GM23338 (cell line): ENCODE measurements around the gene CRLF3. TPM values are rescaled to one million over a fixed set of nuclear protein-coding genes. Genes with fewer than 3 reads are reported as not detected.
A peak's percentile ranks its signal among the peaks of the same experiment; 100 is the strongest.

Experiments used
- ATAC-seq: fragments of 200-7000 bp; cut with Tn5 transposase; 3 replicates; pipeline ENCODE4 v1.9.1; 2020
- DNase-seq: peaks from one replicate; pipeline ENCODE4 v3.0.0-alpha.2; 2015; ENCODE audit warnings: low spot score
- H2AFZ ChIP-seq: fragments of 200-600 bp; sonication (generic); 2 replicates; pipeline ENCODE4 v1.8.0; 2016; ENCODE audit warnings: antibody characterized with exemption, mild to moderate bottlenecking, moderate library complexity
- H3F3A ChIP-seq: fragments of 200-600 bp; sonication (generic); replicated peaks from 2 replicates; pipeline ENCODE4 v1.8.0; 2017; ENCODE audit warnings: antibody characterized with exemption, mixed run types, low read depth
- H3K27ac ChIP-seq: fragments of 200-600 bp; sonication (generic); 2 replicates; pipeline ENCODE4 v1.6.1; 2016; ENCODE audit warnings: low read depth
- H3K27me3 ChIP-seq: fragments of 200-600 bp; sonication (generic); 2 replicates; pipeline ENCODE4 v1.8.0; 2016; ENCODE audit warnings: mild to moderate bottlenecking, mixed run types, moderate library complexity; ENCODE audit not compliant: insufficient read depth
- H3K36me3 ChIP-seq: fragments of 200-600 bp; sonication (generic); 2 replicates; pipeline ENCODE4 v1.8.0; 2016; ENCODE audit warnings: mild to moderate bottlenecking; ENCODE audit not compliant: insufficient read depth
- H3K4me1 ChIP-seq: fragments of 200-600 bp; sonication (generic); 2 replicates; pipeline ENCODE4 v1.8.0; 2016; ENCODE audit warnings: mild to moderate bottlenecking, moderate library complexity; ENCODE audit not compliant: insufficient read depth
- H3K4me2 ChIP-seq: fragments of 200-600 bp; sonication (generic); 2 replicates; pipeline ENCODE4 v1.7.1; 2017; ENCODE audit warnings: mixed run types
- H3K4me3 ChIP-seq: fragments of 200-600 bp; sonication (generic); 2 replicates; pipeline ENCODE4 v1.6.1; 2016; ENCODE audit warnings: mixed run types
- H3K79me2 ChIP-seq: fragments of 200-600 bp; sonication (generic); replicated peaks from 2 replicates; pipeline ENCODE4 v1.8.0; 2017; ENCODE audit warnings: mild to moderate bottlenecking; ENCODE audit not compliant: insufficient read depth
- H3K9me2 ChIP-seq: fragments of 200-600 bp; sonication (generic); 2 replicates; pipeline ENCODE4 v1.8.0; 2017; ENCODE audit not compliant: insufficient read depth
- H4K20me1 ChIP-seq: fragments of 200-600 bp; sonication (generic); replicated peaks from 2 replicates; pipeline ENCODE4 v1.8.0; 2017; ENCODE audit warnings: mild to moderate bottlenecking; ENCODE audit not compliant: insufficient read depth
- H3K27ac Mint-ChIP-seq: 2 replicates; pipeline ENCODE4 v1.8.0; 2020; ENCODE audit warnings: inconsistent platforms, mild to moderate bottlenecking, moderate library complexity, mixed read lengths
- H3K27me3 Mint-ChIP-seq: 3 replicates; pipeline ENCODE4 v1.8.0; 2022; ENCODE audit warnings: low read depth, mild to moderate bottlenecking, moderate library complexity, mixed read lengths, inconsistent platforms; ENCODE audit not compliant: insufficient read depth, poor library complexity
- H3K36me3 Mint-ChIP-seq: 3 replicates; pipeline ENCODE4 v1.8.0; 2021; ENCODE audit warnings: low read depth, mild to moderate bottlenecking, inconsistent platforms, moderate library complexity, mixed read lengths
- H3K4me1 Mint-ChIP-seq: 3 replicates; pipeline ENCODE4 v1.8.0; 2020; ENCODE audit warnings: mild to moderate bottlenecking, inconsistent platforms, mixed read lengths
- H3K4me3 Mint-ChIP-seq: 3 replicates; pipeline ENCODE4 v1.8.0; 2021; ENCODE audit warnings: moderate library complexity, mild to moderate bottlenecking, inconsistent platforms, mixed read lengths
- H3K9me3 Mint-ChIP-seq: 3 replicates; pipeline ENCODE4 v1.8.0; 2020; ENCODE audit warnings: moderate library complexity, mild to moderate bottlenecking, inconsistent platforms, mixed read lengths
- CREB1 ChIP-seq: fragments of 250-450 bp; sonication (Bioruptor Pico); IDR thresholded peaks from 2 replicates; pipeline ENCODE4 v1.5.0; 2020; ENCODE audit warnings: low read depth, mild to moderate bottlenecking, moderate library complexity
- EZH2phosphoT487 ChIP-seq: fragments of 200-600 bp; sonication (generic); IDR thresholded peaks from one replicate; pipeline ENCODE4 v1.8.1; 2018; ENCODE audit warnings: antibody characterized with exemption; ENCODE audit not compliant: unreplicated experiment
- NANOG ChIP-seq: IDR thresholded peaks from 2 replicates; pipeline ENCODE4 v1.6.1; 2016; ENCODE audit warnings: antibody characterized with exemption, borderline replicate concordance
- POLR2AphosphoS5 ChIP-seq: IDR thresholded peaks from 2 replicates; pipeline ENCODE4 v1.6.1; 2016; ENCODE audit warnings: antibody characterized with exemption, low read depth
- STAT1 ChIP-seq: IDR thresholded peaks from one replicate; pipeline ENCODE4 v1.6.1; 2016; ENCODE audit warnings: antibody characterized with exemption; ENCODE audit not compliant: unreplicated experiment
- ZNF114 ChIP-seq: fragments of 250-450 bp; sonication (Bioruptor Pico); IDR thresholded peaks from 2 replicates; pipeline ENCODE4 v1.5.0; 2020; ENCODE audit warnings: mild to moderate bottlenecking, moderate library complexity
- polyA plus RNA-seq: library from polyadenylated mRNA; unstranded; fragments of >200 nt; fragmentation: Nextera tagmentation; extraction: Ambion mirVana; gene quantifications from 2 replicates; pipeline ENCODE4 v1.2.1, GENCODE V29; 2016
- total RNA-seq: library from RNA; depleted of rRNA; stranded (reverse); fragments of >200 nt; shearing (Covaris generic); gene quantifications from 2 replicates; pipeline ENCODE4 v1.2.3, GENCODE V29; 2014
- TF ChIP-seq, protein P1 (sequence below), 2 experiments: fragments of 200-600 bp in 1 of 2; sonication (generic) in 1 of 2; conservative IDR thresholded peaks; 2 replicates each; pipeline versions ENCODE4 v1.5.1 to v1.6.1; 2016 to 2017; ENCODE audit warnings: antibody characterized with exemption in 2 of 2, low read depth in 2 of 2, mild to moderate bottlenecking in 2 of 2, moderate library complexity in 1 of 2
- TF ChIP-seq, protein P2 (sequence below): IDR thresholded peaks from 2 replicates; pipeline ENCODE4 v1.6.1; 2016; ENCODE audit warnings: antibody characterized with exemption
- TF ChIP-seq, protein P3 (sequence below): fragments of 250-450 bp; sonication (Bioruptor Pico); IDR thresholded peaks from 2 replicates; pipeline ENCODE4 v1.5.0; 2020; ENCODE audit warnings: mild to moderate bottlenecking, moderate library complexity

CRLF3 gene
- total and polyA plus RNA-seq, 2 experiments from 2014 or later = 24.2 to 28.6 TPM

DNA sequence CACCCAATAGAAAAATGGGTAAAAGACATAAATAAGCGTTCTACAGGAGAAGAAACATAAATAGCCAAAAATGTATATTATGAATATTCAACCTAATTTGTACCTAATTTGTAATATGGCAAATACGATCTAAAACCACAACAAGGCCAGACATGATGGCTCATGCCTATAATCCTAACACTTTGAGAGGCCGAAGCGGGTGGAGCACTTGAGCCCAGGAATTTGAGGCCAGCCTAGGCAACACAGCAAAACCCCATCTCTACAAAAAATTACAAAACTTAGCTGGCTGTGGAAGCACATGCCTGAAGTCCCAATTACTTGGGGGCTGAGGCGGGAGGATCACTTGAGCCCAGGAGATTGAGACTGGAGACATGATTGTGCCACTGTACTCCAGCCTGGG lies 30.1 kb downstream of the CRLF3 start (continued):
- TF ChIP-seq POLR2AphosphoS5 (no peak), ZNF114 (CRISPR knock-in tag) (no peak), CREB1 (CRISPR knock-in tag) (no peak)
- TF ChIP-seq, protein P1, sequence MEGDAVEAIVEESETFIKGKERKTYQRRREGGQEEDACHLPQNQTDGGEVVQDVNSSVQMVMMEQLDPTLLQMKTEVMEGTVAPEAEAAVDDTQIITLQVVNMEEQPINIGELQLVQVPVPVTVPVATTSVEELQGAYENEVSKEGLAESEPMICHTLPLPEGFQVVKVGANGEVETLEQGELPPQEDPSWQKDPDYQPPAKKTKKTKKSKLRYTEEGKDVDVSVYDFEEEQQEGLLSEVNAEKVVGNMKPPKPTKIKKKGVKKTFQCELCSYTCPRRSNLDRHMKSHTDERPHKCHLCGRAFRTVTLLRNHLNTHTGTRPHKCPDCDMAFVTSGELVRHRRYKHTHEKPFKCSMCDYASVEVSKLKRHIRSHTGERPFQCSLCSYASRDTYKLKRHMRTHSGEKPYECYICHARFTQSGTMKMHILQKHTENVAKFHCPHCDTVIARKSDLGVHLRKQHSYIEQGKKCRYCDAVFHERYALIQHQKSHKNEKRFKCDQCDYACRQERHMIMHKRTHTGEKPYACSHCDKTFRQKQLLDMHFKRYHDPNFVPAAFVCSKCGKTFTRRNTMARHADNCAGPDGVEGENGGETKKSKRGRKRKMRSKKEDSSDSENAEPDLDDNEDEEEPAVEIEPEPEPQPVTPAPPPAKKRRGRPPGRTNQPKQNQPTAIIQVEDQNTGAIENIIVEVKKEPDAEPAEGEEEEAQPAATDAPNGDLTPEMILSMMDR (conservative IDR thresholded peaks at IDR 0.05; ENCODE audit: low read depth in 2 of 2) = no peak
- TF ChIP-seq, protein P2, sequence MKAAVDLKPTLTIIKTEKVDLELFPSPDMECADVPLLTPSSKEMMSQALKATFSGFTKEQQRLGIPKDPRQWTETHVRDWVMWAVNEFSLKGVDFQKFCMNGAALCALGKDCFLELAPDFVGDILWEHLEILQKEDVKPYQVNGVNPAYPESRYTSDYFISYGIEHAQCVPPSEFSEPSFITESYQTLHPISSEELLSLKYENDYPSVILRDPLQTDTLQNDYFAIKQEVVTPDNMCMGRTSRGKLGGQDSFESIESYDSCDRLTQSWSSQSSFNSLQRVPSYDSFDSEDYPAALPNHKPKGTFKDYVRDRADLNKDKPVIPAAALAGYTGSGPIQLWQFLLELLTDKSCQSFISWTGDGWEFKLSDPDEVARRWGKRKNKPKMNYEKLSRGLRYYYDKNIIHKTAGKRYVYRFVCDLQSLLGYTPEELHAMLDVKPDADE = no peak

DNA sequence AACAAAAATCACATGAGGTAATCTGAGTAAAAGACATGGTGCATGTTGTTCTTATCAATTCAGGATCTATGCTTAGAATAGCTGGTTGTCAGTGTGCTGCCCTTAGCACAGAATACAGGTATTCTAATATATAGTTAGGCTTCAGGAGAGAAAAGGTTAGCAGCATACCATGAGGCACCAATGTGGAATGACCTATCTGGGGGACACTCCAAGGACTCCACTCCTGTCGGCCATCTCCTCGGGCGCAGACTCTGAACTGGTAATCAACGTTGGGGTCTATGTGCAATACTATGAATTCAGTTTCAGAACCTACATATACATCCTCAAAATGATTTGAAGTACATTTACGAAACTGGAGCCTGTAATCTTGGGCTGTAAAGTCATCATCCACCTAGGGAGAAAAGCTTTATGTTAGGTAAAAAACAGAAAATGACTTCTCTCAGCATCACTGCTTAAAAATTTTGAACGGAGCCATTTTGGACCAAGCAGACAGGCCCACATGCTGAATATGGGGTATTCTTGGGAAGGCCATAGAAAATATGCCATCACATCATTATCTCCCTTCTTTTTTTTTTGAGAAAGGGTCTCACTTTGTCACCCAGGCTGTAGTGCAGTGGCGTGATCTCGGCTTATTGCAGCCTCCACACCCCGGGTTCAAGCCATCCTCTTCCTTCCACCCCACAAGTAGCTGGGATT lies 31.1 kb downstream of the CRLF3 start:
- no peak overlapping the region for H2AFZ ChIP-seq
- no peak overlapping the region; the same call in 1 of the 2 replicates for H3K27ac Mint-ChIP-seq
- DNase-seq (no peak), ATAC-seq (no peak)
- no peaks in the 10 kb centered on the region for H3K4me1 Mint-ChIP-seq
- peaks cover 27% of the 10 kb centered on the region for H3K36me3 ChIP-seq
- no peaks in the 10 kb centered on the region for H3K9me3 Mint-ChIP-seq
- H3K4me3 ChIP-seq = no peak overlapping the region
- TF ChIP-seq POLR2AphosphoS5 (peak; percentile 11; the same call in 1 of the 2 replicates), STAT1 (no peak), NANOG (no peak)
- H3K79me2 ChIP-seq = no peaks in the 10 kb centered on the region
- H3K4me3 Mint-ChIP-seq = no peak overlapping the region
- H3K4me1 ChIP-seq = no peaks in the 10 kb centered on the region
- H3F3A ChIP-seq = peaks cover 34% of the 10 kb centered on the region
- H3K27me3 ChIP-seq = no peaks in the 10 kb centered on the region
- H3K27me3 Mint-ChIP-seq = peaks cover 10% of the 10 kb centered on the region
- no peaks in the 10 kb centered on the region for H3K9me2 ChIP-seq
- peaks cover 4% of the 10 kb centered on the region for H4K20me1 ChIP-seq
- H3K27ac ChIP-seq = no peak overlapping the region
- no peak overlapping the region for H3K4me2 ChIP-seq
- peaks cover 81% of the 10 kb centered on the region for H3K36me3 Mint-ChIP-seq

DNA sequence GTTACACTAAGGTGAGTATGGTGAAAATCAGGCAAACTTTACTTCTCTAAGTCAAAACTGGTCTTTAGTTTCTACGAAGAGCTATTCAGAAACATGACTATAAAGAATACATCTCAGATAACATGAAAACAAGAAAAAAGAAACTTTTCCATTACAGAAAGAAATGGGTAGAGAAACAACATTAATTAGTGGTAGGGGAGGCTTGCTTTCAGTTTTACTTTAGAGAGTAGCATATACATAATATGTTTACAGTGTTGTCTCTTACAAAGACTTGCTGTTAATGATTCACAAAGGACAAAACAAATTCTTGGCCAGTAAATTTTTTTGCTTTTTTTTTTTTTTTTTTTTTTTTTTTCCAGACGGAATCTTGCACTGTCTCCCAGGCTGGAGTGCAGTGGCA lies 34.2 kb downstream of the CRLF3 start:
- peaks cover 74% of the 10 kb centered on the region for H3K36me3 Mint-ChIP-seq
- H3K27ac Mint-ChIP-seq = no peak overlapping the region
- TF ChIP-seq CREB1 (CRISPR knock-in tag) = no peak
- TF ChIP-seq, protein P3, sequence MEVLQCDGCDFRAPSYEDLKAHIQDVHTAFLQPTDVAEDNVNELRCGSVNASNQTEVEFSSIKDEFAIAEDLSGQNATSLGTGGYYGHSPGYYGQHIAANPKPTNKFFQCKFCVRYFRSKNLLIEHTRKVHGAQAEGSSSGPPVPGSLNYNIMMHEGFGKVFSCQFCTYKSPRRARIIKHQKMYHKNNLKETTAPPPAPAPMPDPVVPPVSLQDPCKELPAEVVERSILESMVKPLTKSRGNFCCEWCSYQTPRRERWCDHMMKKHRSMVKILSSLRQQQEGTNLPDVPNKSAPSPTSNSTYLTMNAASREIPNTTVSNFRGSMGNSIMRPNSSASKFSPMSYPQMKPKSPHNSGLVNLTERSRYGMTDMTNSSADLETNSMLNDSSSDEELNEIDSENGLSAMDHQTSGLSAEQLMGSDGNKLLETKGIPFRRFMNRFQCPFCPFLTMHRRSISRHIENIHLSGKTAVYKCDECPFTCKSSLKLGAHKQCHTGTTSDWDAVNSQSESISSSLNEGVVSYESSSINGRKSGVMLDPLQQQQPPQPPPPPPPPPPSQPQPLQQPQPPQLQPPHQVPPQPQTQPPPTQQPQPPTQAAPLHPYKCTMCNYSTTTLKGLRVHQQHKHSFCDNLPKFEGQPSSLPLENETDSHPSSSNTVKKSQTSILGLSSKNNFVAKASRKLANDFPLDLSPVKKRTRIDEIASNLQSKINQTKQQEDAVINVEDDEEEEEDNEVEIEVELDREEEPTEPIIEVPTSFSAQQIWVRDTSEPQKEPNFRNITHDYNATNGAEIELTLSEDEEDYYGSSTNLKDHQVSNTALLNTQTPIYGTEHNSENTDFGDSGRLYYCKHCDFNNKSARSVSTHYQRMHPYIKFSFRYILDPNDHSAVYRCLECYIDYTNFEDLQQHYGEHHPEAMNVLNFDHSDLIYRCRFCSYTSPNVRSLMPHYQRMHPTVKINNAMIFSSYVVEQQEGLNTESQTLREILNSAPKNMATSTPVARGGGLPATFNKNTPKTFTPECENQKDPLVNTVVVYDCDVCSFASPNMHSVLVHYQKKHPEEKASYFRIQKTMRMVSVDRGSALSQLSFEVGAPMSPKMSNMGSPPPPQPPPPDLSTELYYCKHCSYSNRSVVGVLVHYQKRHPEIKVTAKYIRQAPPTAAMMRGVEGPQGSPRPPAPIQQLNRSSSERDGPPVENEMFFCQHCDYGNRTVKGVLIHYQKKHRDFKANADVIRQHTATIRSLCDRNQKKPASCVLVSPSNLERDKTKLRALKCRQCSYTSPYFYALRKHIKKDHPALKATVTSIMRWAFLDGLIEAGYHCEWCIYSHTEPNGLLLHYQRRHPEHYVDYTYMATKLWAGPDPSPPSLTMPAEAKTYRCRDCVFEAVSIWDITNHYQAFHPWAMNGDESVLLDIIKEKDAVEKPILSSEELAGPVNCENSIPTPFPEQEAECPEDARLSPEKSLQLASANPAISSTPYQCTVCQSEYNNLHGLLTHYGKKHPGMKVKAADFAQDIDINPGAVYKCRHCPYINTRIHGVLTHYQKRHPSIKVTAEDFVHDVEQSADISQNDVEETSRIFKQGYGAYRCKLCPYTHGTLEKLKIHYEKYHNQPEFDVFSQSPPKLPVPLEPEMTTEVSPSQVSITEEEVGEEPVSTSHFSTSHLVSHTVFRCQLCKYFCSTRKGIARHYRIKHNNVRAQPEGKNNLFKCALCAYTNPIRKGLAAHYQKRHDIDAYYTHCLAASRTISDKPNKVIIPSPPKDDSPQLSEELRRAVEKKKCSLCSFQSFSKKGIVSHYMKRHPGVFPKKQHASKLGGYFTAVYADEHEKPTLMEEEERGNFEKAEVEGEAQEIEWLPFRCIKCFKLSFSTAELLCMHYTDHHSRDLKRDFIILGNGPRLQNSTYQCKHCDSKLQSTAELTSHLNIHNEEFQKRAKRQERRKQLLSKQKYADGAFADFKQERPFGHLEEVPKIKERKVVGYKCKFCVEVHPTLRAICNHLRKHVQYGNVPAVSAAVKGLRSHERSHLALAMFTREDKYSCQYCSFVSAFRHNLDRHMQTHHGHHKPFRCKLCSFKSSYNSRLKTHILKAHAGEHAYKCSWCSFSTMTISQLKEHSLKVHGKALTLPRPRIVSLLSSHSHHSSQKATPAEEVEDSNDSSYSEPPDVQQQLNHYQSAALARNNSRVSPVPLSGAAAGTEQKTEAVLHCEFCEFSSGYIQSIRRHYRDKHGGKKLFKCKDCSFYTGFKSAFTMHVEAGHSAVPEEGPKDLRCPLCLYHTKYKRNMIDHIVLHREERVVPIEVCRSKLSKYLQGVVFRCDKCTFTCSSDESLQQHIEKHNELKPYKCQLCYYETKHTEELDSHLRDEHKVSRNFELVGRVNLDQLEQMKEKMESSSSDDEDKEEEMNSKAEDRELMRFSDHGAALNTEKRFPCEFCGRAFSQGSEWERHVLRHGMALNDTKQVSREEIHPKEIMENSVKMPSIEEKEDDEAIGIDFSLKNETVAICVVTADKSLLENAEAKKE = no peak
- TF ChIP-seq, protein P2 = no peak
- TF ChIP-seq ZNF114 (CRISPR knock-in tag) = no peak
- TF ChIP-seq EZH2phosphoT487 = no peak

More for the DNA sequence above, 34.2 kb downstream of the CRLF3 start:
- ATAC-seq = no peak
- Mint-ChIP-seq H3K4me1 (no peaks in the 10 kb centered on the region; the same call in 2 of the 3 replicates), H3K4me3 (no peak overlapping the region), H3K27me3 (peaks cover 20% of the 10 kb centered on the region), H3K9me3 (no peaks in the 10 kb centered on the region)
- Histone ChIP-seq H3K27me3 (no peaks in the 10 kb centered on the region), H3F3A (peaks cover 47% of the 10 kb centered on the region), H3K36me3 (peaks cover 17% of the 10 kb centered on the region; the same call in 1 of the 2 replicates), H4K20me1 (peaks cover 4% of the 10 kb centered on the region), H3K79me2 (no peaks in the 10 kb centered on the region), H2AFZ (no peak overlapping the region), H3K4me2 (no peak overlapping the region), H3K4me3 (no peak overlapping the region), H3K9me2 (no peaks in the 10 kb centered on the region), H3K4me1 (no peaks in the 10 kb centered on the region), H3K27ac (peak overlapping the region; percentile 7; the same call in 1 of the 2 replicates)
- DNase-seq = no peak
